ENCODE data around the gene BUD31.

Gene BUD31

GRCh38 chr7:99437946-99438572, 29.3 kb downstream of the BUD31 start:
- FAIRE-seq = no peak

GRCh38 chr7:99438573-99439480, 30.1 kb downstream of the BUD31 start, which contains the start of the genes CPSF4 and PTCD1:
Gene CPSF4, plus strand, starts transcription at chr7:99438943. Its CDS starts 140 bp downstream, at chr7:99439083.
Gene PTCD1, minus strand, starts transcription at chr7:99438798. Its CDS starts 3,556 bp downstream, at chr7:99435242.
- FAIRE-seq = no peak

- FAIRE-seq = no peak
These were observed 31.4 kb downstream of the BUD31 start for GRCh38 chr7:99440195-99440594.

GRCh38 chr7:99446096-99446495, 37.3 kb downstream of the BUD31 start:
- no peak for FAIRE-seq

GRCh38 chr7:99447943-99448342, 39.2 kb downstream of the BUD31 start:
- FAIRE-seq = no peak

GRCh38 chr7:99448855-99449254, 40.1 kb downstream of the BUD31 start:
- FAIRE-seq = no peak

GRCh38 chr7:99449326-99449725, 40.6 kb downstream of the BUD31 start:
- FAIRE-seq = no peak

- no peak for FAIRE-seq
These were observed 43.2 kb downstream of the BUD31 start for GRCh38 chr7:99451936-99452335.

- no peak for FAIRE-seq
These were observed 43.8 kb downstream of the BUD31 start for GRCh38 chr7:99452541-99452940.

- FAIRE-seq = no peak
These were observed 44.3 kb downstream of the BUD31 start for GRCh38 chr7:99453105-99453504.

GRCh38 chr7:99455874-99456273, 47.1 kb downstream of the BUD31 start:
- no peak for FAIRE-seq

GRCh38 chr7:99456288-99456687, 47.5 kb downstream of the BUD31 start:
- no peak for FAIRE-seq

GRCh38 chr7:99457050-99457649, 48.4 kb downstream of the BUD31 start:
- no peak for FAIRE-seq

GRCh38 chr7:99457650-99458493, 49.1 kb downstream of the BUD31 start:
- no peak for FAIRE-seq

GRCh38 chr7:99459087-99459486, 50.3 kb downstream of the BUD31 start:
- FAIRE-seq = no peak

- no peak for FAIRE-seq
These were observed 51.9 kb downstream of the BUD31 start for GRCh38 chr7:99460651-99461050.

GRCh38 chr7:99461221-99461620, 52.5 kb downstream of the BUD31 start:
- FAIRE-seq = no peak

- no peak for FAIRE-seq
These were observed 56.6 kb downstream of the BUD31 start for GRCh38 chr7:99465421-99465768.

- no peak for FAIRE-seq
These were observed 59.7 kb downstream of the BUD31 start for GRCh38 chr7:99468336-99468918.

Data from islet of Langerhans (tissue), 1 donor.